Sigmoid colon (tissue), 7 donors: ENCODE measurements around the gene FGF21. TPM values are rescaled to one million over a fixed set of nuclear protein-coding genes. Genes with fewer than 3 reads are reported as not detected.

Experiments used
- DNase-seq: peaks from one replicate; pipeline ENCODE4 v3.0.0-alpha.2; 2019
- H3K27ac ChIP-seq, 4 donors: fragments of 200-600 bp; sonication (generic); one replicate each; pipeline ENCODE4 v1.5.1; 2016 to 2019; ENCODE audit warnings: mild to moderate bottlenecking in 1 of 4
- H3K27me3 ChIP-seq, 3 donors: fragments of 200-600 bp; sonication (generic); one replicate each; pipeline ENCODE4 v1.5.1; 2019; ENCODE audit warnings: mild to moderate bottlenecking in 1 of 3
- H3K36me3 ChIP-seq, 4 donors: fragments of 200-600 bp; sonication (generic); one replicate each; pipeline ENCODE4 v1.5.1; 2016 to 2019
- H3K4me1 ChIP-seq, 4 donors: fragments of 200-600 bp; sonication (generic); one replicate each; pipeline ENCODE4 v1.5.1; 2017 to 2019
- H3K4me3 ChIP-seq, 4 donors: fragments of 200-600 bp; sonication (generic); one replicate each; pipeline ENCODE4 v1.5.1; 2017 to 2019; ENCODE audit warnings: mild to moderate bottlenecking in 2 of 4, moderate library complexity in 1 of 4
- H3K9me3 ChIP-seq, 4 donors: fragments of 200-600 bp in 3 of 4; sonication (generic) in 3 of 4; one replicate each; pipeline versions ENCODE4 v1.5.1 to v1.6.1; 2013 to 2019
- CTCF ChIP-seq, 4 experiments: fragments of 450-650 bp in 3 of 4; fragments of 200-600 bp in 1 of 4; IDR thresholded peaks; one replicate each; pipeline ENCODE4 v1.5.1; 2016 to 2019; ENCODE audit warnings: antibody characterized with exemption in 4 of 4, mild to moderate bottlenecking in 3 of 4, moderate library complexity in 2 of 4
- EP300 ChIP-seq, 4 donors: sonication (generic); formaldehyde crosslinking; IDR thresholded peaks; one replicate each; pipeline ENCODE4 v1.6.1; 2017; ENCODE audit warnings: antibody characterized with exemption in 4 of 4
- POLR2A ChIP-seq, 2 donors: fragments of 450-650 bp; IDR thresholded peaks; one replicate each; pipeline ENCODE4 v1.6.1; 2016; ENCODE audit warnings: antibody characterized with exemption in 2 of 2, mild to moderate bottlenecking in 2 of 2, moderate library complexity in 2 of 2
- POLR2AphosphoS5 ChIP-seq, 4 donors: sonication (generic); formaldehyde crosslinking; IDR thresholded peaks; one replicate each; pipeline ENCODE4 v1.6.1; 2017; ENCODE audit warnings: antibody characterized with exemption in 4 of 4
- WGBS, 2 donors: extraction: QIAGEN DNeasy Blood & Tissue Kit; methylation state at CpG; one replicate each; pipeline ENCODE4 v1.1.7; 2013; 5-methylcytosine and 5-hydroxymethylcytosine counted together
- intact Hi-C: fragments of 100-400 bp; cut with DNase I; formaldehyde crosslinking; loops from one replicate; pipeline ENCODE4 v1.15.1; 2023
- polyA plus RNA-seq, 3 donors: library from polyadenylated mRNA; stranded (reverse); fragments of 200-250 nt; gene quantifications; one replicate each; pipeline ENCODE4 v1.2.3, GENCODE V29; 2013
- small RNA-seq, 3 donors: library from RNA; depleted of rRNA; stranded (forward); fragments of <200 nt; gene quantifications; one replicate each; pipeline ENCODE3, GENCODE V24; 2016
- total RNA-seq, 4 donors: library from RNA; depleted of rRNA; stranded (reverse); fragments of >200 nt; gene quantifications; one replicate each; pipeline ENCODE4 v1.1.0, GENCODE V29; 2016
- donor health status: healthy with polysubstance abuse.
- donor health status: Bipolar disorder and iron deficiency.
- donor health status: healthy.

Gene FGF21
- total and polyA plus RNA-seq, 7 donors, result not detected

- Histone ChIP-seq H3K4me1 (peaks cover 0 to 10% (median 9%) of the 10 kb centered on the region in 4 donors), H3K27ac (no peak overlapping the region), H3K4me3 (no peak overlapping the region), H3K27me3 (no peaks in the 10 kb centered on the region), H3K9me3 (no peaks in the 10 kb centered on the region), H3K36me3 (peaks cover 0 to 6% (median 0%) of the 10 kb centered on the region in 4 donors)
- no peak for TF ChIP-seq POLR2A (IDR thresholded peaks at IDR 0.05)
- no peak for TF ChIP-seq POLR2AphosphoS5 (IDR thresholded peaks at IDR 0.05)
- no peak for TF ChIP-seq CTCF (IDR thresholded peaks at IDR 0.05)
- no peak for TF ChIP-seq EP300 (IDR thresholded peaks at IDR 0.05)
- intact Hi-C loops, result no loop called here
- WGBS, 2 donors, result 85 to 86% methylated on average over 5 of the region's 5 CpGs
- no peak for DNase-seq
Measured at GRCh38 chr19:48806518-48806817, 51.1 kb downstream of the FGF21 start.

- TF ChIP-seq EP300 (IDR thresholded peaks at IDR 0.05) (no peak), CTCF (IDR thresholded peaks at IDR 0.05) (no peak), POLR2AphosphoS5 (IDR thresholded peaks at IDR 0.05) (no peak), POLR2A (IDR thresholded peaks at IDR 0.05) (no peak)
- H3K36me3 ChIP-seq, result peaks cover 0 to 6% (median 0%) of the 10 kb centered on the region in 4 donors
- no peaks in the 10 kb centered on the region for H3K27me3 ChIP-seq
- H3K27ac ChIP-seq, result no peak overlapping the region
- intact Hi-C loops, result no loop called here
- no peaks in the 10 kb centered on the region for H3K9me3 ChIP-seq
- H3K4me1 ChIP-seq, result peaks cover 0 to 15% (median 14%) of the 10 kb centered on the region in 4 donors
- WGBS, 2 donors, result 30 to 68% methylated on average over 17 of the region's 17 CpGs
- no peak overlapping the region for H3K4me3 ChIP-seq
- no peak for DNase-seq
Measured at GRCh38 chr19:48806818-48807589, 51.7 kb downstream of the FGF21 start.

GRCh38 chr19:48807590-48808308 is 52.4 kb downstream of the FGF21 start:
- no peak overlapping the region for H3K4me3 ChIP-seq
- no peak for DNase-seq
- H3K36me3 ChIP-seq, result peaks cover 0 to 6% (median 0%) of the 10 kb centered on the region in 4 donors
- no peak overlapping the region for H3K27ac ChIP-seq
- H3K4me1 ChIP-seq, result peaks cover 0 to 22% (median 21%) of the 10 kb centered on the region in 4 donors
- no peaks in the 10 kb centered on the region for H3K9me3 ChIP-seq
- no peaks in the 10 kb centered on the region for H3K27me3 ChIP-seq
- WGBS, 2 donors, result 34 to 78% methylated on average over 13 of the region's 13 CpGs
- intact Hi-C loops, result no loop called here
- TF ChIP-seq POLR2A (IDR thresholded peaks at IDR 0.05), result no peak
- TF ChIP-seq EP300 (IDR thresholded peaks at IDR 0.05), result no peak
- no peak for TF ChIP-seq POLR2AphosphoS5 (IDR thresholded peaks at IDR 0.05)
- no peak for TF ChIP-seq CTCF (IDR thresholded peaks at IDR 0.05)

Small RNA genes within 50 kb of the gene (small RNA-seq; reads per million reads assigned to genes)
- gene RNU6-317P, result 0 reads per million in 3 donors

Other genes with a start within 250 kb of the FGF21 start
- 1 to 10 TPM in 1 of 4 donors, under 1 TPM in 1, not detected in 2; 0.14 to 1.1 TPM for gene LMTK3, start 243.7 kb upstream of the FGF21 start, total RNA-seq
- gene LMTK3, start 243.7 kb upstream of the FGF21 start, polyA plus RNA-seq, result 1 to 10 TPM in 1 of 3 donors, under 1 TPM in 1, not detected in 1; 0.23 to 1.7 TPM
- under 1 TPM in 1 of 4 donors, not detected in 3; 0.82 TPM for gene SULT2B1, start 203.4 kb upstream of the FGF21 start, total RNA-seq
- gene SULT2B1, start 203.4 kb upstream of the FGF21 start, polyA plus RNA-seq, result 1 to 10 TPM; 1.2 to 2.8 (median 2.4) TPM
- gene SPACA4, start 148.8 kb upstream of the FGF21 start, total RNA-seq, result not detected
- under 1 TPM in 1 of 3 donors, not detected in 2; 0.34 TPM for gene SPACA4, start 148.8 kb upstream of the FGF21 start, polyA plus RNA-seq
- gene FAM83E, start 140.4 kb upstream of the FGF21 start, total RNA-seq, result not detected
- gene FAM83E, start 140.4 kb upstream of the FGF21 start, polyA plus RNA-seq, result 100 to 1,000 TPM; 109 to 168 (median 125) TPM
- 1,000 to 10,000 TPM; 2,699 to 3,791 (median 2,810) TPM for gene RPL18, start 136.3 kb upstream of the FGF21 start, total RNA-seq
- 1,000 to 10,000 TPM; 2,118 to 3,330 (median 2,641) TPM for gene RPL18, start 136.3 kb upstream of the FGF21 start, polyA plus RNA-seq
- 10 to 100 TPM in 3 of 4 donors, 1 to 10 TPM in 1; 10.0 to 16.9 (median 12.8) TPM for gene SPHK2, start 136.0 kb upstream of the FGF21 start, total RNA-seq
- gene SPHK2, start 136.0 kb upstream of the FGF21 start, polyA plus RNA-seq, result 10 to 100 TPM; 18.0 to 45.6 (median 33.5) TPM
- 10 to 100 TPM; 10.5 to 14.1 (median 11.9) TPM for gene DBP, start 118.1 kb upstream of the FGF21 start, total RNA-seq
- gene DBP, start 118.1 kb upstream of the FGF21 start, polyA plus RNA-seq, result 10 to 100 TPM in 1 of 3 donors, 1 to 10 TPM in 2; 6.2 to 10.2 (median 9.8) TPM
- gene CA11, start 109.3 kb upstream of the FGF21 start, total RNA-seq, result 10 to 100 TPM in 3 of 4 donors, 1 to 10 TPM in 1; 10.0 to 29.6 (median 14.7) TPM
- gene CA11, start 109.3 kb upstream of the FGF21 start, polyA plus RNA-seq, result 10 to 100 TPM in 2 of 3 donors, 1 to 10 TPM in 1; 2.1 to 13.2 (median 11.6) TPM
- gene NTN5, start 82.5 kb upstream of the FGF21 start, total RNA-seq, result 1 to 10 TPM in 1 of 4 donors, under 1 TPM in 1, not detected in 2; 0.49 to 1.2 TPM
- gene NTN5, start 82.5 kb upstream of the FGF21 start, polyA plus RNA-seq, result under 1 TPM in 1 of 3 donors, not detected in 2; 0.32 TPM
- gene FUT2, start 59.6 kb upstream of the FGF21 start, total RNA-seq, result not detected
- gene FUT2, start 59.6 kb upstream of the FGF21 start, polyA plus RNA-seq, result 10 to 100 TPM; 37.2 to 62.7 (median 59.4) TPM
- gene MAMSTR, start 35.8 kb upstream of the FGF21 start, total RNA-seq, result 1 to 10 TPM in 1 of 4 donors, under 1 TPM in 3; 0.82 to 1.8 (median 0.89) TPM
- gene MAMSTR, start 35.8 kb upstream of the FGF21 start, polyA plus RNA-seq, result 1 to 10 TPM in 1 of 3 donors, under 1 TPM in 1, not detected in 1; 0.69 to 1.0 TPM
- gene RASIP1, start 14.9 kb upstream of the FGF21 start, total RNA-seq, result 10 to 100 TPM in 2 of 4 donors, 1 to 10 TPM in 2; 4.9 to 11.4 (median 10.5) TPM
- 1 to 10 TPM in 2 of 3 donors, under 1 TPM in 1; 0.69 to 6.0 (median 5.0) TPM for gene RASIP1, start 14.9 kb upstream of the FGF21 start, polyA plus RNA-seq
- gene IZUMO1, start 8.6 kb upstream of the FGF21 start, total RNA-seq, result not detected
- 1 to 10 TPM in 1 of 3 donors, under 1 TPM in 1, not detected in 1; 0.15 to 1.8 TPM for gene IZUMO1, start 8.6 kb upstream of the FGF21 start, polyA plus RNA-seq
- gene FUT1, start 2.9 kb upstream of the FGF21 start, total RNA-seq, result under 1 TPM in 3 of 4 donors, not detected in 1; 0.41 to 0.71 (median 0.49) TPM
- gene FUT1, start 2.9 kb upstream of the FGF21 start, polyA plus RNA-seq, result under 1 TPM in 2 of 3 donors, not detected in 1; under 0.01 to 0.80 TPM
- 10 to 100 TPM; 29.8 to 46.7 (median 32.9) TPM for gene BCAT2, start 55.5 kb downstream of the FGF21 start, total RNA-seq
- gene BCAT2, start 55.5 kb downstream of the FGF21 start, polyA plus RNA-seq, result 10 to 100 TPM; 52.7 to 61.0 (median 54.1) TPM
- 10 to 100 TPM; 14.1 to 20.1 (median 18.3) TPM for gene HSD17B14, start 81.0 kb downstream of the FGF21 start, total RNA-seq
- 10 to 100 TPM in 1 of 3 donors, 1 to 10 TPM in 2; 4.3 to 21.0 (median 4.9) TPM for gene HSD17B14, start 81.0 kb downstream of the FGF21 start, polyA plus RNA-seq
- gene PLEKHA4, start 113.1 kb downstream of the FGF21 start, total RNA-seq, result 10 to 100 TPM; 13.8 to 44.7 (median 19.5) TPM
- 10 to 100 TPM; 18.0 to 28.2 (median 21.2) TPM for gene PLEKHA4, start 113.1 kb downstream of the FGF21 start, polyA plus RNA-seq
- 10 to 100 TPM; 22.1 to 69.8 (median 31.2) TPM for gene PPP1R15A, start 116.9 kb downstream of the FGF21 start, total RNA-seq
- 10 to 100 TPM; 43.2 to 60.8 (median 55.9) TPM for gene PPP1R15A, start 116.9 kb downstream of the FGF21 start, polyA plus RNA-seq
- 1 to 10 TPM in 1 of 4 donors, under 1 TPM in 1, not detected in 2; 0.99 to 1.1 TPM for gene TULP2, start 143.2 kb downstream of the FGF21 start, total RNA-seq
- under 1 TPM in 1 of 3 donors, not detected in 2; 0.22 TPM for gene TULP2, start 143.2 kb downstream of the FGF21 start, polyA plus RNA-seq
- gene NUCB1, start 144.8 kb downstream of the FGF21 start, total RNA-seq, result 100 to 1,000 TPM; 153 to 275 (median 176) TPM
- gene NUCB1, start 144.8 kb downstream of the FGF21 start, polyA plus RNA-seq, result 100 to 1,000 TPM in 1 of 3 donors, 10 to 100 TPM in 2; 43.0 to 303 (median 66.7) TPM
- not detected for gene DHDH, start 178.2 kb downstream of the FGF21 start, total RNA-seq
- gene DHDH, start 178.2 kb downstream of the FGF21 start, polyA plus RNA-seq, result under 1 TPM in 1 of 3 donors, not detected in 2; 0.16 TPM
- gene BAX, start 199.4 kb downstream of the FGF21 start, total RNA-seq, result 10 to 100 TPM; 17.9 to 61.5 (median 30.9) TPM
- gene BAX, start 199.4 kb downstream of the FGF21 start, polyA plus RNA-seq, result 100 to 1,000 TPM; 130 to 216 (median 198) TPM
- gene FTL, start 209.8 kb downstream of the FGF21 start, total RNA-seq, result 1,000 to 10,000 TPM; 2,871 to 3,975 (median 3,459) TPM
- 1,000 to 10,000 TPM; 2,999 to 9,923 (median 8,398) TPM for gene FTL, start 209.8 kb downstream of the FGF21 start, polyA plus RNA-seq
- 10 to 100 TPM; 11.7 to 19.4 (median 17.8) TPM for gene GYS1, start 237.8 kb downstream of the FGF21 start, total RNA-seq
- gene GYS1, start 237.8 kb downstream of the FGF21 start, polyA plus RNA-seq, result 10 to 100 TPM; 14.4 to 32.7 (median 14.8) TPM
- gene RUVBL2, start 238.4 kb downstream of the FGF21 start, total RNA-seq, result 10 to 100 TPM; 49.3 to 82.3 (median 64.0) TPM
- gene RUVBL2, start 238.4 kb downstream of the FGF21 start, polyA plus RNA-seq, result 10 to 100 TPM; 36.6 to 98.8 (median 55.9) TPM